SJSA1 (cell line): ENCODE data around the gene NHERF2. TPM values are rescaled to one million over a fixed set of nuclear protein-coding genes. Genes with fewer than 3 reads are reported as not detected.

Experiments used
- DNase-seq, 2 experiments: peaks; one replicate each; pipeline ENCODE4 v3.0.0-alpha.2; 2015 to 2020; ENCODE audit warnings: low spot score in 2 of 2, low read depth in 1 of 2
- H3K27ac ChIP-seq: fragments of 250-450 bp; sonication (Bioruptor Pico); 2 replicates; pipeline ENCODE4 v1.5.1; 2020; ENCODE audit warnings: mild to moderate bottlenecking, moderate library complexity
- H3K27me3 ChIP-seq: fragments of 250-450 bp; sonication (Bioruptor Pico); replicated peaks from 2 replicates; pipeline ENCODE4 v1.5.1; 2020; ENCODE audit warnings: mild to moderate bottlenecking, moderate library complexity
- H3K36me3 ChIP-seq: fragments of 250-450 bp; sonication (Bioruptor Pico); 2 replicates; pipeline ENCODE4 v1.5.1; 2020; ENCODE audit warnings: mild to moderate bottlenecking
- H3K4me1 ChIP-seq: fragments of 250-450 bp; sonication (Bioruptor Pico); replicated peaks from 2 replicates; pipeline ENCODE4 v1.6.1; 2021; ENCODE audit warnings: mild to moderate bottlenecking
- H3K4me3 ChIP-seq: fragments of 250-450 bp; sonication (Bioruptor Pico); 2 replicates; pipeline ENCODE4 v1.5.1; 2020; ENCODE audit warnings: mild to moderate bottlenecking
- H3K9me3 ChIP-seq: fragments of 250-450 bp; sonication (Bioruptor Pico); replicated peaks from 2 replicates; pipeline ENCODE4 v1.5.1; 2020; ENCODE audit warnings: mild to moderate bottlenecking
- total RNA-seq: library from RNA; depleted of rRNA; stranded (reverse); fragments of >200 nt; shearing (Covaris generic); gene quantifications from 2 replicates; pipeline ENCODE4 v1.2.3, GENCODE V29; 2014; rRNA removed

Gene NHERF2
- 50.2 and 57.3 TPM in 2 replicates for total RNA-seq

DNA sequence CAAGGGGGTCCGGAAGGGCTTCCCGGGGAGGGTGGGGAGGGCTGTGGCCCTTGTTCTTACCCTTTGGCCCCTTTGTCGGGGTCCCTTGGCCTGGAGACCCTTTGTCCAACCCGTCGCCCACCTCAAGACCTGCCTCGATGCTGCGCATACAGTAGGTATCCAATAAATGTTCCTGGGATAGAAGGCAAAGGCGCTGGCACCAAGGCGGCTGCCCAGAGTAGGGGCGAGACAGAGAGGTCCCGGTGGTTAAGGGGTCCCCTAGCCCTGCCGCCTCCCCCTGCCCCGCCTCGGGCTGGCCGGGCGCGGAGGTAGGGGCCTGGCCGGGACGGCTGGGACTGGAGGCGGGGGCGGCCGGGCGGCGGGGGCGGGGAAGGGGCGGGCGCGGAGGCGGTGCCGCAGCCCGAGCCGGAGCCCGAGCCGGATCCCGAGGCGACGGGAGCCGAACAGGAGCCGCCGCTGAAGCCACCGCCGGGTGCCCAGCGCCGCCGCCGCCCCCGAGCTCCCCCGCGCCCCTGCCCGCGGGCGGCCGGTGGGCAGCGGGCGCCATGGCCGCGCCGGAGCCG lies at the start of gene NHERF2:
NHERF2 (plus strand) TSS at position 442 of the 563 bp plus-strand sequence; CDS start at position 546, 104 bp downstream.
- H3K27ac ChIP-seq: no peak within 1 kb of the TSS
- DNase-seq: no peak

DNA sequence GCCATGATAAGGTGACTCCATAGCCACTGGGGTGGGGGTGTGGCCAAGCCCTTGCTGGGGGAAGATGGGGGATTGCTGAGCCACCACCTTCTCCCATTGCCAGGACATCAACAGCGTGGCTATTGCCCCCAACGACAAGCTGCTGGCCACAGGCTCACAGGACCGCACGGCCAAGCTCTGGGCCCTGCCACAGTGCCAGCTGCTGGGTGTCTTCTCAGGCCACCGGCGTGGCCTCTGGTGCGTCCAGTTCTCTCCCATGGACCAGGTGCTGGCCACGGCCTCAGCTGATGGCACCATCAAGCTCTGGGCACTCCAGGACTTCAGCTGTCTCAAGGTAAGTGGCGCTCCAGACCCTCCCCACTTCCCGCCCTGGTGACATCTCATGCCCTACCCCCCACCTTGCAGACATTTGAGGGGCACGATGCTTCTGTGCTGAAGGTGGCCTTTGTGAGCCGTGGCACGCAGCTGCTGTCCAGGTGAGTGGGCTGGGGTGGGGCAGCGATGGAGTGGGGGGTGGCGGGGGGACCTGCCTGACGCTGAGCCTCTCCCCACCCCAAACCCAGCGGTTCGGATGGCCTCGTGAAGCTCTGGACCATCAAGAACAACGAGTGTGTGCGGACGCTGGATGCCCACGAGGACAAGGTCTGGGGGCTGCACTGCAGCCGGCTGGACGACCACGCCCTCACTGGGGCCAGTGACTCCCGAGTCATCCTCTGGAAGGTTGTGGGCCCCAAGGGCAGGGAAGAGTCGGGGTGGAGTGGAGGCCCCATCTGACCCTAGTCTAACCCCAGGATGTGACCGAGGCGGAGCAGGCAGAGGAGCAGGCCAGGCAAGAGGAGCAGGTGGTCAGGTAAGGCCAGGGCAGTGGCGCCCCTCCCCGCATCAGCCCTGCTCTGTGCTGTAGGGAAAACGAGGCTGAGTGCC lies 49.5 kb upstream of the NHERF2 start:
- Histone ChIP-seq H3K27me3 (peaks cover 22% of the 10 kb centered on the region), H3K27ac (no peak overlapping the region), H3K9me3 (no peaks in the 10 kb centered on the region), H3K36me3 (peaks cover 57% of the 10 kb centered on the region), H3K4me3 (no peak overlapping the region), H3K4me1 (peaks cover 7% of the 10 kb centered on the region)
- DNase-seq: no peak

More for the DNA sequence above, at the start of gene NHERF2:
- Histone ChIP-seq H3K9me3 (no peaks in the 10 kb centered on the region), H3K27me3 (no peaks in the 10 kb centered on the region), H3K4me1 (peaks cover 33% of the 10 kb centered on the region), H3K4me3 (peak within 1 kb of the TSS; percentile 55), H3K36me3 (peaks cover 2% of the 10 kb centered on the region; the same call in 1 of the 2 replicates)

DNA sequence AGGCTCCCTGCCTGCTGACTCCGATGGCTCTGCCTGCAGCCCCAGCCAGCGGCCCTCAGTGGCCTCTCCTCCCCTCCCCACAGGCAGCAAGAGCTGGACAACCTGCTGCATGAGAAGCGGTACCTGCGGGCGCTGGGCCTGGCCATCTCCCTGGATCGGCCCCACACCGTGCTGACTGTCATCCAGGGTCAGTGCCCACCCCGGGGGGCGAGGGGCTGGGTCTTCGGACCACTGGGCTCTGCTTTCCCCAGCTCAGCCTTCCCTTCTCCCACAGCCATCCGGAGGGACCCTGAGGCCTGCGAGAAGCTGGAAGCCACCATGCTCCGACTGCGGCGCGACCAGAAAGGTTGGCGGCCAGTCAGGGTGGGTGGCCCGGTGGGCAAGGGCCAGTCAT lies 48.8 kb upstream of the NHERF2 start:
- H3K27ac ChIP-seq: no peak overlapping the region

DNA sequence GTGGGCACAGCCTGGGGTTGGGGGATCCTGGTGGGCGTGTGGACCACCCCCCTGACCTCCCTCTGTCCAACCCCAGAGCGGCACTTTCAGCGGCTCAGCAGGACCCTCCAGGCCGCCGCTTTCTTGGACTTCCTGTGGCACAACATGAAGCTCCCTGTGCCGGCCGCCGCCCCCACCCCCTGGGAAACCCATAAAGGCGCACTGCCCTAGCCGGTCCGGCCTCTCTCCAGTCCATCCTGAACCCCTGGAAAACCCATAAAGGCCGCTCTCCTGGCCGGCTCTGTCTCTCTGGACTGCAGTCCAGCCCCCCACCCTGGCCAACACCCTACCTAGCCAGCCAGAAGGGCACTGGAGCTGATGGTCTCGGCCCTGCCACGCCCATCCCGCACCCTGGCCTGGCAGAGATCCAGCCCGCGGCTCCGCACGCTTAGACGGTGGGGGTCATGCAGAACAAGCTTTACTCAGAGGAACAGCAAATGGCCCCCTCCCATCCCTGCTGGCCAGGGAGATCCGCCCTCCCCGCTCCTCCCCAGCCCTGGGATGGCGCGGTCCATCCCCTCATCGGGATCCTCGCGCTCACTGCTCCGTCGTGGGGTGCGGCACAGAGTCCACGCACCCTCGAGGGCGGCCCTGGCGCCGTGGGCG lies 48.1 kb upstream of the NHERF2 start:
- Histone ChIP-seq H3K4me3 (no peak overlapping the region), H3K4me1 (peaks cover 8% of the 10 kb centered on the region), H3K9me3 (no peaks in the 10 kb centered on the region), H3K27me3 (peaks cover 27% of the 10 kb centered on the region), H3K27ac (no peak overlapping the region), H3K36me3 (peaks cover 54% of the 10 kb centered on the region)
- no peak for DNase-seq

More for the DNA sequence above, 48.8 kb upstream of the NHERF2 start:
- Histone ChIP-seq H3K36me3 (peaks cover 54% of the 10 kb centered on the region), H3K9me3 (no peaks in the 10 kb centered on the region), H3K4me3 (no peak overlapping the region), H3K4me1 (peaks cover 3% of the 10 kb centered on the region), H3K27me3 (peaks cover 27% of the 10 kb centered on the region)
- DNase-seq: no peak

DNA sequence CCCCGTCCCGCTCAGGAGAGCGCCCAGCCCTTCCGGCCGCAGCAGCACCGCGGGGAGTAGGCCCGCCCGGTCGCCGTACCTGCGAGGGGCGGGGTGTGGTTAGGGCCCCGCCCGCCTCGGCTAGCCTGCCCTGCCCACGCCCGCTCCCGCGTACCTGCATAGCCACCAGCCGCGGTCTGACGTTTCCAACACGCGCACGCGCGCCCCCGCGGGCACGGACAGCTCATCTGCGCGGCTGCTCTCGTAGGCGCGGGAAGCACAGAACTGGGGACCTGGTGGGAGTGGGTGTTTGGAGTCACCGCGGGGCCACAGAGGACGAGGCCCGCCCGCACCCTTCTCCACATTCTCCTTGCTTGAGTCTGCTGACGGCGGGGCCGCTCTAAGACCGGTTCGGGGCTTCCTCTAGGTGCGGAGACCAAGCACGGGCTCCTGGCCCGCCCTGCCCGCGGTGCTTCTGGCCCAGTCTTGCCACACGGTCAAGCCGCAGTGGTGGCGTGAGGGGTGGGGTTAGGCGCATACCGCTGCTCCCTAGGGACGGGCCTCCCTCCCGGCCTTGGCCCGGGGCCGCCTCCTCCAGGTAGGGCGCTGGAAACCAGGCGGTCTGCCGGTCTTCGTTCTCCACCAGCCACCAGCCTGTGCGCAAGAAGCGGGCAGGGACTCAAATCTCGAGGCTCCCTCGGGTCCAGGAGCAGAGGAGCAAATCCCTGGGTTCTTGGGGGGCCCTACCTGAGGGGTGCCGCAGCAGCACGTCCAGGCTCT lies 47.3 kb upstream of the NHERF2 start:
- no peak for DNase-seq
- H3K9me3 ChIP-seq: no peaks in the 10 kb centered on the region
- no peak overlapping the region for H3K27ac ChIP-seq
- H3K4me1 ChIP-seq: peaks cover 9% of the 10 kb centered on the region
- peaks cover 52% of the 10 kb centered on the region for H3K36me3 ChIP-seq
- no peak overlapping the region for H3K4me3 ChIP-seq
- peaks cover 27% of the 10 kb centered on the region for H3K27me3 ChIP-seq

DNA sequence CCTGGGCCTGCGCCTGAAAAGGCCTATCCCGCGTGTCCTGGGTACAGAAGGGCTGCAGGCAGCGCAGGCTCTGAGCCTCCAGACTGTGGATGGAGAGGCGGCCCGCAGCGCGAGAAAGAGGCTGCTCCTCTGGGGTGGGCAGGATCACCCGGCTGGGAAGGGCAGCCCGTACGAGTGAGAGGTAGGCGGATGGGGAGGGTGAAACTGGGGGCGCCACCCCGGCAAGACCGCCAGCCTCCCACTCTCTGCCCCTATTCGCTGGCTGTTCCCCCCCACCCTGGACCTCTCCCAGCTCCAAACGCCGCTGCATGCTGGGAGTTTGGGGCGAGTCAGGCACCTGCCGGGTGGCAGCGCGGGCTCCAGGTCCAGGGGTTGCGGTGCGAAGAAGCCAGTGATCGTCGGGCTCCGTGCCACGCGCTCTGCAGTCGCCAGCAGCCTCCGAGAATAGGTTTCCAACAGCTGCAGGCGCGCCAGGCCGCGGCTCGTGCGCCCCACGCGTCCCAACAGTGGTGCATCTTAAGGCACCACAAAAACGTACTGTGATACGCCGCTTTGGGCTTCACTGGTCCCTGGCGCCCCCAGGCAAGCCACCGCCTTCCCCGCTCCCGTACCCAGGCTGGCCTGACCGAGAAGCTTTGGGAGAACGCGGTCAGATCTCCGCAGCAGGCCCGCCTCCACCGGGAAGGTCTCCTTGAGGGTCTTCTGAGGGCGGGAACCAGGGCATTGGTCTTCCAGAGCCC lies 46.5 kb upstream of the NHERF2 start:
- Histone ChIP-seq H3K36me3 (peaks cover 52% of the 10 kb centered on the region), H3K4me3 (no peak overlapping the region), H3K27ac (no peak overlapping the region), H3K27me3 (peaks cover 27% of the 10 kb centered on the region), H3K9me3 (no peaks in the 10 kb centered on the region), H3K4me1 (peaks cover 16% of the 10 kb centered on the region)
- no peak for DNase-seq

DNA sequence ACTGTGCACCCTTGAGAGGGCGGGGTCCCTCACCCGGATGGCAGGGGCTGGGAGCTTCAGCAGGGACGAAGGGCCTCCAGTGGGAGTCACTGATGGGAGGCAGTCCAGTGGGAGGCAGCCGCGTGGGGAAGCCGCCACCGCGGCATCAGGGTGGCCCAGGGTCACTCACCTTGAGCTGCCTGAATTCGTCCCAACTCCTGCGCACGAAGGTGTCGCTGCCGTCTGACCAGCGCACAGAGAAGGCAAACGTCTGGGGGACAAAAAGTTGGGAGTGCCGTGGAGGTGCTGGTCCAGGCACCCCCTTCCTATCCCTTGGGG lies 46.0 kb upstream of the NHERF2 start:
- H3K9me3 ChIP-seq: no peaks in the 10 kb centered on the region
- H3K4me1 ChIP-seq: peaks cover 19% of the 10 kb centered on the region
- H3K4me3 ChIP-seq: no peak overlapping the region
- H3K27me3 ChIP-seq: peaks cover 27% of the 10 kb centered on the region
- DNase-seq: no peak
- no peak overlapping the region for H3K27ac ChIP-seq
- H3K36me3 ChIP-seq: peaks cover 52% of the 10 kb centered on the region

DNA sequence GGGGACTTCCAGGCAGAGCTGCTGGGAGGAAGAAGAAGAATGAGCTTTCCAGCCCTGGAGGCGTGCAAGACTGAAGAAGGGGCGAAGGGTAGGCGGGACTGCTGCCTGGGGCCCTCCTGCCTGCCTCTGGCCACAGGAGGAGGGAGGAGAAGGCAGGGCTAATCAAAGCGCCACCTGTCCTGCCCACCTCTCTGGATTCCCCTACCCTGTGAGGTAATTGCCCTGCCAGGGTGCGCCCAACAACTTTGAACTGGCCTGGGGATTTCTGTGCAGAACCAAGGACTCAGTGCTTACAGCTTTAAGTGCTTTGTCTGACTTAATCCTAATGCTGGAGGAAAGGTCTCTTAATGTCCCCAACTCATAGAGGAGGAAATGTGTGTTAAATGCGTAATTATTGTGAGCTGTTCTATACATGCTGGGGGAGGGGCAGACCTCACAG lies 45.3 kb upstream of the NHERF2 start, which contains the start of gene NOXO1:
NOXO1 (minus strand) TSS at position 72 of the 439 bp plus-strand sequence. CDS start 290 bp downstream, outside the sequence.
- Histone ChIP-seq H3K4me3 (no peak within 1 kb of the TSS), H3K9me3 (no peaks in the 10 kb centered on the region), H3K27ac (no peak within 1 kb of the TSS), H3K36me3 (peaks cover 52% of the 10 kb centered on the region), H3K27me3 (peaks cover 27% of the 10 kb centered on the region), H3K4me1 (peaks cover 19% of the 10 kb centered on the region)
- DNase-seq: no peak

DNA sequence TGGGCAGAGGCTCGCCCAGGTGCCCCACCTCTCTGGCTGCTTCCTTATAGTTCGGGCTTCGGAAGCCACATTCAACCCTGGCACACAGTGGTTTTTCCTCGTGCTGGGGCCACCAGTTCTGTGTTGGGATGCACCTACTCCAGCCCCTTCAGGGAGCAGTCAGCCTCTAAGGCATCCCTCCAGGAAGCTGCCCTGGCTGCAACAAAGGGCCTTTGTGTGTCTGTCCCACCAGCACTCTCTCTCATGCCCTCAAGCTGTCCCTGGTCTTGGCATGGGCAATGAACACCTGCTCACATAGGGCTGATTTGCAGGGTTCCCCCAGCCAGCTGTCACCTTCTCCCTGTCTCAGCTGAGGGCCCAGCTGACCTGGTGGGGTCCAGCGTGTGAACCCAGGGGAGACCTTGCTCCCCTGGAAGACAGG lies 44.7 kb upstream of the NHERF2 start:
- peaks cover 52% of the 10 kb centered on the region for H3K36me3 ChIP-seq
- no peak overlapping the region for H3K27ac ChIP-seq
- no peak overlapping the region for H3K4me3 ChIP-seq
- H3K4me1 ChIP-seq: peaks cover 19% of the 10 kb centered on the region
- peaks cover 27% of the 10 kb centered on the region for H3K27me3 ChIP-seq
- no peaks in the 10 kb centered on the region for H3K9me3 ChIP-seq
- no peak for DNase-seq

DNA sequence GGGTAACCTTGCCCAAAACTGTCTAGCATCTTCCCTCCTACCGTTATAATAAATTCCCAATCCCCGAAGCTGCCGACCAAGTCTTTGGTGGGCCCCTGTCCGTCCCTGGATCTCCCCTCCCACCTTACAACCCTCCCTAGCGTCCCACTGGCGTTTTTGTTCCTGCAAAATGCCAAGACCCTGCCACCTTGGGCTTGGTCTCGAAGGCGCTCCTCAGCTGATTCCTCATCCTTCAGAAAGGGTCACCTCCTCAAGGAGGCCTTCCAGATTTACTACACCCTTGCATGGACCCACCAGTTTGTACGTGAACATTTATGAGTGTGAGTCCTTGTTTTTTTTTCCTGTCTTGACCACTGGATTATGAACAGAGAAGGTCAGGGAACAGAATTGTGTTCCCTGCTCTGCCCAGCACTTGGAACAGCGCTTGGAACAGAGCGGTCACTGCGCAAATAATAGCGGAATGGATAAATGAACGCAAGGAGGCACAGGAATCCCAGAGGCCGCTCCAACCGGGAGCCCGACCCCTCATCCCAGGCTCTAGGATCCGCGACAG lies 43.6 kb upstream of the NHERF2 start:
- DNase-seq: no peak
- peaks cover 19% of the 10 kb centered on the region for H3K4me1 ChIP-seq
- H3K36me3 ChIP-seq: peaks cover 47% of the 10 kb centered on the region
- peaks cover 27% of the 10 kb centered on the region for H3K27me3 ChIP-seq
- no peaks in the 10 kb centered on the region for H3K9me3 ChIP-seq
- no peak overlapping the region for H3K27ac ChIP-seq
- peak overlapping the region; percentile 94 for H3K4me3 ChIP-seq

DNA sequence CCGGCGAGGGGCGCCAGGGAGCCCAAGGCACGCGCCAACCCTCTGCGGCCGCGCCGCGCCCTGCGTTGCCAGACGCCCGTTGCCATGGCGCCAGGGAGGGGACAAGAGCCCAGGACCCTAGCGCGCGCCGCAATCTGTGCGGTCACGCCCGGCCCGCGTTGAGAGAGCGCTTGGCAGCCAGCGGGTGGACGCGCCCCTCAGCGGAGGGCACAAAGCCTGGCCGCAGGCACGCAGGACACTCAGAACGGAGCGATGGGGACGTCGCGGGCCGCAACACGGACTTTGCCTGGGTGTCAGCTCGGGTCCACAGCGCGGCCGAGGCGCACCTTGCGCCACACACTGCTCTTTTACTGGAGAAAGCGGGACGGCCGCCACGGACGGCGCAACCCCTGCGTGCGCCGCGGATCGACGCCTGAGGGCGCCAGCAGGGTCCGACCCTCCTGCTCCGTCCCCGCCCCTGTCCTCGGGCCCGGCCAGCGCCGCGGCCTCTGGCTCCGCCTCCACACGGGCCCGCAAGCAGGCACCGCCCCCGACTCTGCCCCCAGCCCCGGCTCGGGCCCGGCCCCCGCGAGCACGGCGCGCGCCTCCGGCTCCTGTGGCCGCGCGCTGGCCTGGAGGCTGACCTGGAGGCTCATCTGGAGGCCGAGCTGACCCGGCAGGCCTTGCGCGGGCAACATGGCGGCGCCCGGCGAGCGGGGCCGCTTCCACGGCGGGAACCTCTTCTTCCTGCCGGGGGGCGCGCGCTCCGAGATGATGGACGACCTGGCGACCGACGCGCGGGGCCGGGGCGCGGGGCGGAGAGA lies 43.0 kb upstream of the NHERF2 start, which contains the start of gene GFER:
GFER (plus strand) TSS at position 650 of the 803 bp plus-strand sequence; CDS start at position 676, 26 bp downstream.
- Histone ChIP-seq H3K27ac (peak within 1 kb of the TSS; percentile 44; the same call in 1 of the 2 replicates), H3K36me3 (peaks cover 41% of the 10 kb centered on the region)

More for the DNA sequence above, 43.0 kb upstream of the NHERF2 start, which contains the start of gene GFER:
- Histone ChIP-seq H3K4me3 (peak within 1 kb of the TSS; percentile 94), H3K4me1 (peaks cover 19% of the 10 kb centered on the region), H3K9me3 (no peaks in the 10 kb centered on the region), H3K27me3 (peaks cover 27% of the 10 kb centered on the region)
- peak; percentile 86 to 94 for DNase-seq
